K562 (cell line): ENCODE measurements around the gene NAA38. TPM values are rescaled to one million over a fixed set of nuclear protein-coding genes. Genes with fewer than 3 reads are reported as not detected.
A peak's percentile ranks its signal among the peaks of the same experiment; 100 is the strongest.

Experiments used
- CEBPZ ChIP-seq: fragments of 150-350 bp; IDR thresholded peaks from 2 replicates; pipeline ENCODE4 v1.6.1; 2014; ENCODE audit warnings: low read depth, mild to moderate bottlenecking, low read length, borderline replicate concordance
- CREB1 ChIP-seq, 2 experiments: sonication (generic) in 1 of 2; formaldehyde crosslinking in 1 of 2; IDR thresholded peaks; 2 replicates each; pipeline versions ENCODE4 v1.6.1 to v1.8.0; 2012 to 2022; ENCODE audit warnings: inconsistent platforms in 1 of 2, mild to moderate bottlenecking in 1 of 2, missing genetic modification reagents in 1 of 2, moderate library complexity in 1 of 2
- CREB5 ChIP-seq: fragments of 250-450 bp; sonication (Bioruptor Pico); IDR thresholded peaks from 2 replicates; pipeline ENCODE4 v1.5.0; 2020; ENCODE audit warnings: mild to moderate bottlenecking
- EZH2 ChIP-seq: IDR thresholded peaks from 2 replicates; pipeline ENCODE4 v1.6.1; 2012; ENCODE audit warnings: low read depth, mild to moderate bottlenecking, inconsistent platforms, low read length, borderline replicate concordance
- NEUROD1 ChIP-seq: fragments of 150-350 bp; IDR thresholded peaks from 2 replicates; pipeline ENCODE4 v1.6.1; 2014; ENCODE audit warnings: borderline replicate concordance, low read length, low read depth; ENCODE audit not compliant: partially characterized antibody
- NONO ChIP-seq, 2 experiments: fragments of 200-400 bp in 1 of 2; fragments of 450-650 bp in 1 of 2; formaldehyde crosslinking in 1 of 2; IDR thresholded peaks; 2 replicates each; pipeline ENCODE4 v1.6.1; 2017; ENCODE audit warnings: low read depth in 2 of 2, mild to moderate bottlenecking in 2 of 2, moderate library complexity in 2 of 2, low read length in 1 of 2
- RAD21 ChIP-seq, 2 experiments: fragments of 250-450 bp in 1 of 2; fragments of 450-650 bp in 1 of 2; sonication (Bioruptor Pico) in 1 of 2; formaldehyde crosslinking in 1 of 2; IDR thresholded peaks in 1 of 2; conservative IDR thresholded peaks in 1 of 2; 2 replicates each; pipeline versions ENCODE4 v1.4.0 to v1.8.0; 2020 to 2022; ENCODE audit warnings: mild to moderate bottlenecking in 2 of 2, moderate library complexity in 1 of 2
- TRIM25 ChIP-seq: fragments of 450-650 bp; IDR thresholded peaks from 2 replicates; pipeline ENCODE4 v1.7.0; 2016; ENCODE audit warnings: borderline replicate concordance
- ZNF324 ChIP-seq: fragments of 250-450 bp; sonication (Bioruptor Pico); IDR thresholded peaks from 2 replicates; pipeline ENCODE4 v1.4.0; 2020; ENCODE audit warnings: mild to moderate bottlenecking
- ZNF507 ChIP-seq: conservative IDR thresholded peaks from 2 replicates; pipeline ENCODE4 v1.6.1; 2017; ENCODE audit warnings: missing genetic modification characterization, missing compliant biosample characterization
- ZNF561 ChIP-seq: fragments of 450-650 bp; formaldehyde crosslinking; conservative IDR thresholded peaks from 2 replicates; pipeline ENCODE4 v1.4.0; 2020; ENCODE audit warnings: mild to moderate bottlenecking, moderate library complexity
- ZSCAN29 ChIP-seq: fragments of 450-650 bp; IDR thresholded peaks from 2 replicates; pipeline ENCODE4 v1.6.1; 2017
- polyA plus RNA-seq, 8 experiments: library from polyadenylated mRNA; depleted of rRNA in 4 of 8; stranded (reverse) in 5 of 8; unstranded in 3 of 8; fragments of >200 nt; fragmentation: Nextera tagmentation in 2 of 8; fragmentation: Illumina TruSeq in 1 of 8; extraction: Ambion mirVana in 2 of 8; extraction: Trizol in 1 of 8; gene quantifications; 2 replicates each; pipeline versions ENCODE4 v1.2.1 to v1.2.3, GENCODE V29; 2011 to 2014; ENCODE audit warnings: inconsistent platforms in 1 of 8, missing spikeins in 1 of 8
- total RNA-seq, 7 experiments: library from RNA; depleted of rRNA in 6 of 7; stranded (reverse); fragments of >200 nt in 6 of 7; fragmentation: Illumina TruSeq in 2 of 7; extraction: Trizol in 2 of 7; gene quantifications; 2 replicates each; pipeline versions ENCODE4 v1.2.1 to v1.2.3, GENCODE V29; 2011 to 2021; ENCODE audit warnings: low replicate concordance in 1 of 7
- TF ChIP-seq, protein P1 (sequence below), 3 experiments: fragments of 200-800 bp in 1 of 3; sonication (Bioruptor generic) in 1 of 3; sonication (generic) in 1 of 3; formaldehyde crosslinking in 1 of 3; IDR thresholded peaks; 2 replicates each; pipeline versions ENCODE4 v1.6.1 to v1.8.0; 2016 to 2022; ENCODE audit warnings: mild to moderate bottlenecking in 2 of 3, missing compliant biosample characterization in 2 of 3, missing genetic modification characterization in 2 of 3, missing genetic modification reagents in 1 of 3

Gene NAA38
- total and polyA plus RNA-seq, 9 of the 15 experiments (the other 6 are each of a cell fraction or from before 2014, with no cell fraction given), result 16.4 to 99.8 (median 57.3) TPM

- peak; percentile 79 for TF ChIP-seq NEUROD1
- TF ChIP-seq EZH2, result no peak
- no peak for TF ChIP-seq TRIM25
- TF ChIP-seq CREB5 (CRISPR knock-in tag), result no peak
- 0 out of 2 replicates have a peak, but pooled peaks have one; percentile 37 for TF ChIP-seq ZSCAN29
- peak; percentile 36 to 63 for TF ChIP-seq RAD21 (CRISPR knock-in tag; conservative IDR thresholded peaks at IDR 0.05 in 1 of 2, IDR thresholded peaks at IDR 0.05 in 1 of 2)
- TF ChIP-seq CREB1 (IDR thresholded peaks at IDR 0.05), result peak; percentile 55
- peak; percentile 84 for TF ChIP-seq CREB1 (CRISPR knock-in tag; IDR thresholded peaks at IDR 0.05)
- TF ChIP-seq NONO (IDR thresholded peaks at IDR 0.05; ENCODE audit: low read depth in 2 of 2, low read length in 1 of 2), result no peak
- TF ChIP-seq, protein P1, sequence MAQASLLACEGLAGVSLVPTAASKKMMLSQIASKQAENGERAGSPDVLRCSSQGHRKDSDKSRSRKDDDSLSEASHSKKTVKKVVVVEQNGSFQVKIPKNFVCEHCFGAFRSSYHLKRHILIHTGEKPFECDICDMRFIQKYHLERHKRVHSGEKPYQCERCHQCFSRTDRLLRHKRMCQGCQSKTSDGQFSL (CRISPR knock-in tag; IDR thresholded peaks at IDR 0.05), result peak; percentile 52; the same call in 1 of the 2 replicates
- TF ChIP-seq, protein P1 (tag; IDR thresholded peaks at IDR 0.05), result no peak
- TF ChIP-seq ZNF507, result no peak
- TF ChIP-seq ZNF324 (CRISPR knock-in tag), result no peak
- no peak for TF ChIP-seq ZNF561 (CRISPR knock-in tag)
- no peak for TF ChIP-seq CEBPZ
These were observed at the start of gene NAA38 (continued) for GRCh38 chr17:7856811-7857712.
